Activated CD8-positive, alpha-beta T cell treated with anti-CD3 and anti-CD28 coated beads, Interleukin-2, amount 10 ng/mL, durations not matched to agents 7 days and 5 days (primary cell): ENCODE data around the gene ANKS3. TPM values are rescaled to one million over a fixed set of nuclear protein-coding genes. Genes with fewer than 3 reads are reported as not detected.
A peak's percentile ranks its signal among the peaks of the same experiment; 100 is the strongest.

Experiments
- ATAC-seq: fragments of 150-1000 bp; cut with Tn5 transposase; one replicate; pipeline ENCODE4 v1.10.0; 2021; ENCODE audit warnings: moderate library complexity
- CTCF ChIA-PET: fragments of 350-600 bp; sonication (Branson Sonifier 250); formaldehyde crosslinking; loops from one replicate; lab custom pipeline; 2021; ENCODE audit warnings: antibody characterized with exemption; lab: Charles Lee
- POLR2A ChIA-PET: fragments of 350-600 bp; sonication (Branson Sonifier 250); formaldehyde crosslinking; loops from one replicate; lab custom pipeline; 2021; ENCODE audit warnings: antibody characterized with exemption; lab: Charles Lee
- DNase-seq: peaks from one replicate; pipeline ENCODE4 v3.0.0-alpha.2; 2020
- H3K27ac Mint-ChIP-seq: one replicate; pipeline ENCODE4 v1.8.0; 2021; ENCODE audit warnings: mild to moderate bottlenecking, mixed read lengths
- H3K27me3 Mint-ChIP-seq: one replicate; pipeline ENCODE4 v1.8.0; 2021; ENCODE audit warnings: low read depth, mixed read lengths
- H3K36me3 Mint-ChIP-seq: one replicate; pipeline ENCODE4 v1.8.0; 2021; ENCODE audit warnings: low read depth, mixed read lengths
- H3K4me1 Mint-ChIP-seq: one replicate; pipeline ENCODE4 v1.8.0; 2021; ENCODE audit warnings: low read depth, mixed read lengths
- H3K4me3 Mint-ChIP-seq: one replicate; pipeline ENCODE4 v1.8.0; 2021; ENCODE audit warnings: mild to moderate bottlenecking, mixed read lengths
- H3K9me3 Mint-ChIP-seq: one replicate; pipeline ENCODE4 v1.8.0; 2022; ENCODE audit warnings: mixed read lengths; ENCODE audit not compliant: insufficient read depth
- total RNA-seq, 2 experiments: library from RNA; stranded (reverse); gene quantifications; one replicate each; pipeline ENCODE4 v1.2.3, GENCODE V29; 2021

Gene ANKS3
- total RNA-seq, 2 experiments from 2014 or later, result 17.0 to 17.2 TPM

GRCh38 chr16:4768549-4769305 lies 34.7 kb upstream of the ANKS3 start:
- Mint-ChIP-seq H3K36me3 (peaks cover 8% of the 10 kb centered on the region), H3K4me1 (peaks cover 29% of the 10 kb centered on the region), H3K9me3 (no peaks in the 10 kb centered on the region), H3K27ac (peak overlapping the region; percentile 93), H3K27me3 (no peaks in the 10 kb centered on the region), H3K4me3 (peak overlapping the region; percentile 92)
- POLR2A ChIA-PET, result interaction anchor here (0.7 to 3.0 kb wide), 7 partner anchors 31 to 263 kb away, joined by 3 to 11 read pairs (median 6); partner anchors contain the start of genes ANKS3, DNAAF8, GLYR1 and ROGDI
- CTCF ChIA-PET, result interaction anchor here (1.3 to 2.4 kb wide), 2 partner anchors 35 to 78 kb away, joined by 4 to 10 read pairs; partner anchors contain the start of genes ANKS3 and DNAAF8
- peak; percentile 79 for ATAC-seq
- peak; percentile 90 for DNase-seq

GRCh38 chr16:4767872-4768548 lies 33.9 kb upstream of the ANKS3 start:
- peaks cover 29% of the 10 kb centered on the region for H3K4me1 Mint-ChIP-seq
- no peaks in the 10 kb centered on the region for H3K27me3 Mint-ChIP-seq
- DNase-seq (no peak), ATAC-seq (no peak)
- peaks cover 9% of the 10 kb centered on the region for H3K36me3 Mint-ChIP-seq
- H3K9me3 Mint-ChIP-seq, result no peaks in the 10 kb centered on the region
- peak overlapping the region; percentile 93 for H3K27ac Mint-ChIP-seq
- peak overlapping the region; percentile 92 for H3K4me3 Mint-ChIP-seq
- ChIA-PET POLR2A (interaction anchor here (1.0 to 3.0 kb wide), 6 partner anchors 30 to 262 kb away, joined by 3 to 11 read pairs (median 7); partner anchors contain the start of genes ANKS3, DNAAF8, GLYR1 and ROGDI), CTCF (interaction anchor here (1.3 to 2.4 kb wide), 2 partner anchors 34 to 78 kb away, joined by 4 to 10 read pairs; partner anchors contain the start of genes ANKS3 and DNAAF8)

- ATAC-seq, result peak; percentile 79
- Mint-ChIP-seq H3K27me3 (no peaks in the 10 kb centered on the region), H3K9me3 (no peaks in the 10 kb centered on the region), H3K4me3 (peak within 1 kb of the TSS; percentile 92), H3K36me3 (peaks cover 12% of the 10 kb centered on the region), H3K27ac (peak within 1 kb of the TSS; percentile 93), H3K4me1 (peaks cover 29% of the 10 kb centered on the region)
- POLR2A ChIA-PET, result interaction anchor here (1.0 to 3.0 kb wide), 4 partner anchors 20 to 262 kb away, joined by 4 to 16 read pairs (median 8); partner anchors contain the start of genes ANKS3, DNAAF8 and ROGDI
- DNase-seq, result peak; percentile 96
- CTCF ChIA-PET, result interaction anchor here (0.7 to 1.7 kb wide), 3 partner anchors 33 to 151 kb away, joined by 3 to 5 read pairs (median 5); partner anchors contain the start of genes ANKS3 and DNAAF8
Observed at GRCh38 chr16:4766875-4767628, 33.0 kb upstream of the ANKS3 start, which contains the start of gene ZNF500. TSS of gene ZNF500 (minus strand) at chr16:4767162. CDS start at chr16:4765978, 1,184 bp downstream.

GRCh38 chr16:4765511-4766474 lies 31.7 kb upstream of the ANKS3 start:
- H3K9me3 Mint-ChIP-seq, result no peaks in the 10 kb centered on the region
- peak overlapping the region; percentile 85 for H3K27ac Mint-ChIP-seq
- no peak for ATAC-seq
- H3K27me3 Mint-ChIP-seq, result no peaks in the 10 kb centered on the region
- peak overlapping the region; percentile 84 for H3K4me3 Mint-ChIP-seq
- H3K36me3 Mint-ChIP-seq, result peaks cover 16% of the 10 kb centered on the region
- ChIA-PET POLR2A (interaction anchor here (0.7 to 3.0 kb wide), 4 partner anchors 18 to 66 kb away, joined by 3 to 16 read pairs (median 8); partner anchors contain the start of genes ANKS3, DNAAF8 and ROGDI), CTCF (interaction anchor here (1.1 to 1.7 kb wide), 2 partner anchors 31 to 70 kb away, joined by 3 to 5 read pairs; partner anchors contain the start of gene DNAAF8)
- H3K4me1 Mint-ChIP-seq, result peaks cover 29% of the 10 kb centered on the region
- no peak for DNase-seq

- DNase-seq, result no peak
- ChIA-PET CTCF (no interaction called here), POLR2A (no interaction called here)
- Mint-ChIP-seq H3K9me3 (no peaks in the 10 kb centered on the region), H3K27ac (no peak overlapping the region), H3K4me3 (no peak overlapping the region), H3K27me3 (no peaks in the 10 kb centered on the region), H3K36me3 (peaks cover 27% of the 10 kb centered on the region), H3K4me1 (peaks cover 23% of the 10 kb centered on the region)
- no peak for ATAC-seq
Observed at GRCh38 chr16:4763791-4764190, 29.7 kb upstream of the ANKS3 start.

GRCh38 chr16:4762205-4762604 lies 28.1 kb upstream of the ANKS3 start:
- Mint-ChIP-seq H3K27me3 (no peaks in the 10 kb centered on the region), H3K27ac (no peak overlapping the region), H3K4me3 (no peak overlapping the region), H3K4me1 (peaks cover 12% of the 10 kb centered on the region), H3K9me3 (no peaks in the 10 kb centered on the region), H3K36me3 (peaks cover 32% of the 10 kb centered on the region)
- ChIA-PET CTCF (interaction anchor here (1.1 kb wide), 1 partner anchor 12 kb away, joined by 4 read pairs; no protein-coding TSS in a partner anchor), POLR2A (interaction anchor here (0.6 kb wide), 1 partner anchor 241 kb away, joined by 4 read pairs; no protein-coding TSS in a partner anchor)
- ATAC-seq (no peak), DNase-seq (no peak)

- H3K4me1 Mint-ChIP-seq, result no peaks in the 10 kb centered on the region
- no peaks in the 10 kb centered on the region for H3K27me3 Mint-ChIP-seq
- CTCF ChIA-PET, result no interaction called here
Observed at GRCh38 chr16:4760221-4760910, 26.3 kb upstream of the ANKS3 start.

GRCh38 chr16:4755687-4756086 lies 21.6 kb upstream of the ANKS3 start:
- Mint-ChIP-seq H3K36me3 (peaks cover 41% of the 10 kb centered on the region), H3K9me3 (no peaks in the 10 kb centered on the region), H3K4me1 (no peaks in the 10 kb centered on the region), H3K4me3 (no peak overlapping the region), H3K27ac (no peak overlapping the region), H3K27me3 (no peaks in the 10 kb centered on the region)
- no peak for ATAC-seq
- ChIA-PET CTCF (no interaction called here), POLR2A (no interaction called here)
- no peak for DNase-seq

More at GRCh38 chr16:4760221-4760910, 26.3 kb upstream of the ANKS3 start:
- Mint-ChIP-seq H3K27ac (no peak overlapping the region), H3K4me3 (no peak overlapping the region), H3K9me3 (no peaks in the 10 kb centered on the region), H3K36me3 (peaks cover 36% of the 10 kb centered on the region)
- no peak for ATAC-seq
- no peak for DNase-seq
- POLR2A ChIA-PET, result interaction anchor here (1.2 to 1.7 kb wide), 2 partner anchors 26 to 30 kb away, joined by 4 read pairs; partner anchors contain the start of genes ANKS3 and DNAAF8

- ATAC-seq, result no peak
- CTCF ChIA-PET, result no interaction called here
- Mint-ChIP-seq H3K4me1 (no peaks in the 10 kb centered on the region), H3K36me3 (peaks cover 37% of the 10 kb centered on the region), H3K9me3 (no peaks in the 10 kb centered on the region), H3K27me3 (no peaks in the 10 kb centered on the region), H3K4me3 (no peak overlapping the region), H3K27ac (no peak overlapping the region)
- DNase-seq, result no peak
- POLR2A ChIA-PET, result no interaction called here
Observed at GRCh38 chr16:4754865-4755264, 20.8 kb upstream of the ANKS3 start.

GRCh38 chr16:4753227-4753626 lies 19.2 kb upstream of the ANKS3 start:
- H3K27me3 Mint-ChIP-seq, result no peaks in the 10 kb centered on the region
- ATAC-seq, result no peak

More at GRCh38 chr16:4753227-4753626, 19.2 kb upstream of the ANKS3 start:
- POLR2A ChIA-PET, result no interaction called here
- peaks cover 26% of the 10 kb centered on the region for H3K36me3 Mint-ChIP-seq
- DNase-seq, result no peak
- CTCF ChIA-PET, result no interaction called here
- peaks cover 7% of the 10 kb centered on the region for H3K4me1 Mint-ChIP-seq
- H3K27ac Mint-ChIP-seq, result no peak overlapping the region
- H3K9me3 Mint-ChIP-seq, result no peaks in the 10 kb centered on the region
- no peak overlapping the region for H3K4me3 Mint-ChIP-seq
